Measurements from ENCODE around the gene PITX3.
A peak's percentile ranks its signal among the peaks of the same experiment; 100 is the strongest.

PITX3 gene

DNA sequence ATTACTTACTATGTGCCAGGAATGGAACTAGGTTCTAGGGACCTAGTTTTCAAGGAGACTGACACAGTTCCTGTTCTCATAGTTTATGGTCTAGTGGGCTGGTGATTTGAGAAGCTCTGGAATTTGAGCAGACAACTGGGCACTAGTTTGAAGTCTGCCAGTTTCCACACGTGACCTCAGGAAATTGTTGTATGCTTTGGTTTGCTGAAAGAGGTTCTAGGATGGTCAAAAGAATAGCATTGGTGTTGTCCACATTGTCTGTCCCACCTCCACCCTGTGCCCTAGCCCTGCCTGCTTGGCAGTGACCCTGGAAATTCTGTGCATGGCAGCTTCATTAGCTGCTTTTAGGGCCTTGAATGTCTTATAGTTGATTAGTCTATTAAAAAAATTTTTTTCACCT is 32.8 kb upstream of the PITX3 start:
- CTCF ChIA-PET, result interaction anchor here (0.8 to 1.5 kb wide), 5 partner anchors 9 to 79 kb away, joined by 3 to 5 read pairs (median 3); no protein-coding TSS in a partner anchor
- no peak for DNase-seq
- Histone ChIP-seq H3K27me3 (replicated peaks in 2 of 5; ENCODE audit: control insufficient read depth in 4 of 5, insufficient read depth in 5 of 5, low read length in 4 of 5) (no peaks in the 10 kb centered on the region), H3K4me3 (ENCODE audit: control insufficient read depth in 1 of 7, extremely low read depth in 1 of 7, insufficient read depth in 4 of 7, low read depth in 2 of 7, low read length in 6 of 7) (no peak overlapping the region), H3K4me1 (ENCODE audit: control extremely low read depth in 1 of 4, control insufficient read depth in 4 of 4, insufficient read depth in 4 of 4, low read length in 3 of 4) (no peaks in the 10 kb centered on the region), H3K36me3 (ENCODE audit: control insufficient read depth in 4 of 4, insufficient read depth in 4 of 4, low read length in 3 of 4) (peaks cover 0 to 3% (median 1%) of the 10 kb centered on the region in 4 experiments), H3K27ac (ENCODE audit: insufficient read depth in 1 of 2, low read depth in 1 of 2, low read length in 2 of 2, poor library complexity in 1 of 2, severe bottlenecking in 2 of 2) (no peak overlapping the region), H3K9me3 (ENCODE audit: control extremely low read depth in 1 of 5, control insufficient read depth in 4 of 5, insufficient read depth in 2 of 5, low read depth in 1 of 5, low read length in 4 of 5) (no peaks in the 10 kb centered on the region)
- 71% methylated on average over 1 of the region's 1 CpG for WGBS (ENCODE audit: insufficient coverage)
- POLR2A ChIA-PET, result no interaction called here

DNA sequence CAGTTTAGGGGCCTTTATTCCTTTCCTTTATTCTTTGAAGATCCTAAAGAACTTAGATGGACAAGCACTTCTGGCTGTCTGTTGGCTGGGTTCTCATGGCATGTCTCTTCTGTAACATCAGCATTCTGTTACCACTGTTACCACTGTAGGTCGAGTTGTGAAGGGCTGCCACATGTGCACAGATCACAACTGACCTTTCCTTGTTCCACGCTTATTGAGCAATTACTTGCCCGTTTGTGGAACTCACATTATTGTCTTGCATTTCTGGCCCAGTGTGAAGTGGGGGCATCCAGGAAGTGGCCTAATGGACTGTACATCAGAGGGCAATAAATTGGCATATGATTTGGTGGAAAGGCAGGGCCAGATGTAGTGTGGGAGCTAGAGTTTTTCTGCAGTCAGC is 27.7 kb upstream of the PITX3 start:
- ChIA-PET POLR2A (no interaction called here), CTCF (interaction anchor here (1.2 to 1.4 kb wide), 2 partner anchors 8 to 9 kb away, joined by 3 to 4 read pairs; no protein-coding TSS in a partner anchor)
- no peak for DNase-seq
- Histone ChIP-seq H3K4me3 (ENCODE audit: control insufficient read depth in 1 of 7, extremely low read depth in 1 of 7, insufficient read depth in 4 of 7, low read depth in 2 of 7, low read length in 6 of 7) (no peak overlapping the region), H3K27ac (ENCODE audit: insufficient read depth in 1 of 2, low read depth in 1 of 2, low read length in 2 of 2, poor library complexity in 1 of 2, severe bottlenecking in 2 of 2) (no peak overlapping the region), H3K4me1 (ENCODE audit: control extremely low read depth in 1 of 4, control insufficient read depth in 4 of 4, insufficient read depth in 4 of 4, low read length in 3 of 4) (no peaks in the 10 kb centered on the region), H3K9me3 (ENCODE audit: control extremely low read depth in 1 of 5, control insufficient read depth in 4 of 5, insufficient read depth in 2 of 5, low read depth in 1 of 5, low read length in 4 of 5) (no peaks in the 10 kb centered on the region), H3K27me3 (replicated peaks in 2 of 5; ENCODE audit: control insufficient read depth in 4 of 5, insufficient read depth in 5 of 5, low read length in 4 of 5) (no peaks in the 10 kb centered on the region), H3K36me3 (ENCODE audit: control insufficient read depth in 4 of 4, insufficient read depth in 4 of 4, low read length in 3 of 4) (peaks cover 0 to 22% (median 8%) of the 10 kb centered on the region in 4 experiments)
- 85% methylated on average over 3 of the region's 3 CpGs for WGBS (ENCODE audit: insufficient coverage)

DNA sequence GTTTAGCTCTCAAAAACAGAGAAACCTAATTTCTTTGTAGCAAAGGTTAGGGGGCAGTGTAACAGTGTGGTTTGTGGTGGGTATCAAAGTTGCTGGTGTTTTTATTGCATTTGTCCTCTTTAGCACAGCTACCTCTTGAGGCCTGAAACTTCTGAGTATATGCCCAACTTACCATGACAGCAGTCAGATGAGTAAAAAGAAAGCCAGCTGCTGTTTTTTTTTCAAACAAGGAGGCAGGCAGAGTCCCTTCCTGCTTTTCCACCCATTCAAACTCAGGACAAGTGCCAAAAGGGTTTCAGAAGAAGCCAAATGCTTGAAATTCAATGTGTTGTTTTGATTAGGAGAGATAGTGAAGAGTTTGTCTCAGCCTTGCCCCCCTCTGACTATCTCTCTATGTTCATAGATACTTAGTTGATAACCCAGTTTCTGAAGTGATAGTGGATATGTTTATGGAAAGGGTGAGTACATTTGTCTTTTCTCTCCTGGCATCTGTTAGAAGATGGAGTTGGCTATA is 27.1 kb upstream of the PITX3 start:
- DNase-seq, result peak in 2 of 3 donors; percentile 5 to 10
- CTCF ChIA-PET, result interaction anchor here (0.7 to 3.1 kb wide), 6 partner anchors 8 to 1724 kb away, joined by 3 to 18 read pairs (median 4); no protein-coding TSS in a partner anchor
- POLR2A ChIA-PET, result no interaction called here
- Histone ChIP-seq H3K27ac (ENCODE audit: insufficient read depth in 1 of 2, low read depth in 1 of 2, low read length in 2 of 2, poor library complexity in 1 of 2, severe bottlenecking in 2 of 2) (no peak overlapping the region), H3K36me3 (ENCODE audit: control insufficient read depth in 4 of 4, insufficient read depth in 4 of 4, low read length in 3 of 4) (peaks cover 0 to 27% (median 9%) of the 10 kb centered on the region in 4 experiments), H3K9me3 (ENCODE audit: control extremely low read depth in 1 of 5, control insufficient read depth in 4 of 5, insufficient read depth in 2 of 5, low read depth in 1 of 5, low read length in 4 of 5) (no peaks in the 10 kb centered on the region), H3K4me1 (ENCODE audit: control extremely low read depth in 1 of 4, control insufficient read depth in 4 of 4, insufficient read depth in 4 of 4, low read length in 3 of 4) (no peaks in the 10 kb centered on the region), H3K4me3 (ENCODE audit: control insufficient read depth in 1 of 7, extremely low read depth in 1 of 7, insufficient read depth in 4 of 7, low read depth in 2 of 7, low read length in 6 of 7) (no peak overlapping the region), H3K27me3 (replicated peaks in 2 of 5; ENCODE audit: control insufficient read depth in 4 of 5, insufficient read depth in 5 of 5, low read length in 4 of 5) (no peaks in the 10 kb centered on the region)

DNA sequence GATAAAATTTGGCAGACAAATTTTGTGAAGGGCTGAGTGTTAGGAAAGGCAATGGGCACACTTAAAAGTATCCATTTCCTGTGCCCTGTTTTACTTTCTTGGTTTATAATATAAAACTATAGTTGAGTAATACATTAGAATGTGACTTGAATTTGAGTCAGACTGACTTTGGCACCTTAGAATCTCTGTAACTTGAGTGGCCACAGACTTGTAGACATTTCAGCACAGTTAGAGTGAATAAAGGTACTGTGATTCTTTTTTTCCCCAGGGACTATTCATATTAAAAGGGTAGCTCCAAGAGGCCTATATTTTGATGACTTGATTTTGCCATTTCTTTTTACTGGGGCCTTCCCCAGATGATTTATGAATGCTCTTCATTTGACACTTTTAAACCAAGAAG is 26.4 kb upstream of the PITX3 start:
- H3K4me3 ChIP-seq (ENCODE audit: control insufficient read depth in 1 of 7, extremely low read depth in 1 of 7, insufficient read depth in 4 of 7, low read depth in 2 of 7, low read length in 6 of 7), result no peak overlapping the region
- no peaks in the 10 kb centered on the region for H3K9me3 ChIP-seq (ENCODE audit: control extremely low read depth in 1 of 5, control insufficient read depth in 4 of 5, insufficient read depth in 2 of 5, low read depth in 1 of 5, low read length in 4 of 5)
- H3K27me3 ChIP-seq (replicated peaks in 2 of 5; ENCODE audit: control insufficient read depth in 4 of 5, insufficient read depth in 5 of 5, low read length in 4 of 5), result no peaks in the 10 kb centered on the region
- ChIA-PET POLR2A (no interaction called here), CTCF (interaction anchor here (0.6 to 3.1 kb wide), 8 partner anchors 9 to 1723 kb away, joined by 3 to 18 read pairs (median 4); no protein-coding TSS in a partner anchor)
- H3K4me1 ChIP-seq (ENCODE audit: control extremely low read depth in 1 of 4, control insufficient read depth in 4 of 4, insufficient read depth in 4 of 4, low read length in 3 of 4), result no peaks in the 10 kb centered on the region
- H3K27ac ChIP-seq (ENCODE audit: insufficient read depth in 1 of 2, low read depth in 1 of 2, low read length in 2 of 2, poor library complexity in 1 of 2, severe bottlenecking in 2 of 2), result no peak overlapping the region
- peaks cover 6 to 32% (median 10%) of the 10 kb centered on the region in 4 experiments for H3K36me3 ChIP-seq (ENCODE audit: control insufficient read depth in 4 of 4, insufficient read depth in 4 of 4, low read length in 3 of 4)
- DNase-seq, result no peak

DNA sequence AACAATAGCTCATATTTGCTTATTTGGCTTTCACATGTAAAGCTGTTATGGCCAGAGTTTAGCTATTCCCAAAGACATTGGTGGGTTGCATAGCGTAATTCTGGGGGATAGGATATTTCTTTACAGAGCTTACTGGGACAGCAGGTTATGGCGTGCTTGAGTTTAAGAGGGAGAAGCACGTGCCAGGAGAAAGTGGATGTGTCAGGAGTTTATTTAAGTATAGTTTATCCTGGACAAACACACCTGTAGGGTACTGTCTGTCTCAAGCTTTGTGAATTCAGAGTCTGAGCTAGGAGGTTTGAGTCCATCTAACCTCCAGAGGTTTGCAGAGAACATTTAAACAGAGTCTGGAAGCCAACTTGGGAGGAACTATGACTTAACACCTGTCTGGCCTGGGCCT is 25.4 kb upstream of the PITX3 start:
- 100% methylated on average over 3 of the region's 3 CpGs for WGBS (ENCODE audit: insufficient coverage)
- ChIA-PET POLR2A (no interaction called here), CTCF (interaction anchor here (0.6 to 3.1 kb wide), 8 partner anchors 13 to 454 kb away, joined by 3 to 18 read pairs (median 4); partner anchors contain the start of gene PITX3)
- Histone ChIP-seq H3K27me3 (replicated peaks in 2 of 5; ENCODE audit: control insufficient read depth in 4 of 5, insufficient read depth in 5 of 5, low read length in 4 of 5) (no peaks in the 10 kb centered on the region), H3K36me3 (ENCODE audit: control insufficient read depth in 4 of 4, insufficient read depth in 4 of 4, low read length in 3 of 4) (peaks cover 14 to 41% (median 18%) of the 10 kb centered on the region in 4 experiments), H3K27ac (ENCODE audit: insufficient read depth in 1 of 2, low read depth in 1 of 2, low read length in 2 of 2, poor library complexity in 1 of 2, severe bottlenecking in 2 of 2) (no peak overlapping the region), H3K4me1 (ENCODE audit: control extremely low read depth in 1 of 4, control insufficient read depth in 4 of 4, insufficient read depth in 4 of 4, low read length in 3 of 4) (no peaks in the 10 kb centered on the region), H3K4me3 (ENCODE audit: control insufficient read depth in 1 of 7, extremely low read depth in 1 of 7, insufficient read depth in 4 of 7, low read depth in 2 of 7, low read length in 6 of 7) (no peak overlapping the region), H3K9me3 (ENCODE audit: control extremely low read depth in 1 of 5, control insufficient read depth in 4 of 5, insufficient read depth in 2 of 5, low read depth in 1 of 5, low read length in 4 of 5) (no peaks in the 10 kb centered on the region)
- DNase-seq, result no peak

DNA sequence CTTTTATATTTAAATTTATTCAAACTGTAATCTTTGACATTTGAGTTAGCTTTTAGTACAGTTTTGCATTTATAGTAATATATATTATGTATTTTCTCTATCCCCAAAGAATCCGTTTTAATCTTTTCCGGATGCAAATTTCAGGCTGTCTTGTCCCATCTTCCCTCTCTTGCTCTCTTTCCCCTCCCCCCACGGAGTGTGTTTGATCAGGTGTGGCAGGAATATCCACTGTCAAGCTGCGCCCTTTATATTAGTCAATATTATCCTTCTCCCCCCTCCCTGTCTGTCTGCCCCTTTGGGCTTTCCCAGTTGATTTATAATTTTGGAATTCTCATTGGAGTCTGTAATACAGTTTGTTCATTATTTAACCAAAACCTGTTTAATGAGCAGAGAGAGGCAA is 23.1 kb upstream of the PITX3 start:
- H3K36me3 ChIP-seq (ENCODE audit: control insufficient read depth in 4 of 4, insufficient read depth in 4 of 4, low read length in 3 of 4), result peaks cover 22 to 49% (median 32%) of the 10 kb centered on the region in 4 experiments
- ChIA-PET POLR2A (no interaction called here), CTCF (interaction anchor here (1.1 kb wide), 1 partner anchor 11 kb away, joined by 5 read pairs; no protein-coding TSS in a partner anchor)
- no CpG with 5 or more reads among the region's 4 CpGs for WGBS (ENCODE audit: insufficient coverage)
- no peaks in the 10 kb centered on the region for H3K4me1 ChIP-seq (ENCODE audit: control extremely low read depth in 1 of 4, control insufficient read depth in 4 of 4, insufficient read depth in 4 of 4, low read length in 3 of 4)
- no peaks in the 10 kb centered on the region for H3K9me3 ChIP-seq (ENCODE audit: control extremely low read depth in 1 of 5, control insufficient read depth in 4 of 5, insufficient read depth in 2 of 5, low read depth in 1 of 5, low read length in 4 of 5)
- no peak overlapping the region for H3K27ac ChIP-seq (ENCODE audit: insufficient read depth in 1 of 2, low read depth in 1 of 2, low read length in 2 of 2, poor library complexity in 1 of 2, severe bottlenecking in 2 of 2)
- no peaks in the 10 kb centered on the region for H3K27me3 ChIP-seq (replicated peaks in 2 of 5; ENCODE audit: control insufficient read depth in 4 of 5, insufficient read depth in 5 of 5, low read length in 4 of 5)
- no peak overlapping the region for H3K4me3 ChIP-seq (ENCODE audit: control insufficient read depth in 1 of 7, extremely low read depth in 1 of 7, insufficient read depth in 4 of 7, low read depth in 2 of 7, low read length in 6 of 7)
- DNase-seq, result no peak

DNA sequence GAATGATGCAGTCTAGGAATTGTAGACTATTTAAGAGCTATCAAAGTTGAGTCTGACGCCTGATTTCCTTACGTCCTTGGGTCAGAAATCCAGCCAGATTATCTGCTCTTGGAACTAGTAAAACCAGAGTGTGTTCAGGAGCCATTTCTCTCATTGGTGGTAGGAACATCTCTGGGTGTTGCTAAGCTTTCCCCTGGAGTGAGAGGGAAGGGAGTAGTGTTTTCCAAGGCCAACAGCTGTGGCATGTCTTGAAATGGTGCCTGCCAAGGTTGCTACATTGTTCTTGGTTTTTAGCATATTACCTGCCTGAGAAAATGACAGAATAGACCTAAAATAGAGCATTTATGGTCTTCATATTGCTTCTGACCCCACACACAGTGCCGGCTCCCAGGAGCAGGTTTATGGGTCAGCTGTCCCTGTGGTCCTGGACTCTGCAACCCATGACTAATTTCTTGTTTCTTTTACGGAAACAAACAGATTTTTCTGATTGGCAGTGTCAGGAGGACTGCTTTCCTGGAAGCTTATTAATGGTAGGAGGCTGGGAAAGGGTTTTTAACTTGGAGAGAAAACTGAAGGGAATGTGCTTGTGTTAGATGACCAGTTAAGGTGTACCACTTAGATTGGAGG is 21.5 kb upstream of the PITX3 start:
- no peak for DNase-seq
- H3K4me1 ChIP-seq (ENCODE audit: control extremely low read depth in 1 of 4, control insufficient read depth in 4 of 4, insufficient read depth in 4 of 4, low read length in 3 of 4), result no peaks in the 10 kb centered on the region
- POLR2A ChIA-PET, result no interaction called here
- H3K9me3 ChIP-seq (ENCODE audit: control extremely low read depth in 1 of 5, control insufficient read depth in 4 of 5, insufficient read depth in 2 of 5, low read depth in 1 of 5, low read length in 4 of 5), result no peaks in the 10 kb centered on the region
- CTCF ChIA-PET, result interaction anchor here (1.2 kb wide), 1 partner anchor 15 kb away, joined by 3 read pairs; no protein-coding TSS in a partner anchor
- no peak overlapping the region for H3K27ac ChIP-seq (ENCODE audit: insufficient read depth in 1 of 2, low read depth in 1 of 2, low read length in 2 of 2, poor library complexity in 1 of 2, severe bottlenecking in 2 of 2)
- WGBS (ENCODE audit: insufficient coverage), result 100% methylated on average over 4 of the region's 4 CpGs
- peaks cover 24 to 46% (median 35%) of the 10 kb centered on the region in 4 experiments for H3K36me3 ChIP-seq (ENCODE audit: control insufficient read depth in 4 of 4, insufficient read depth in 4 of 4, low read length in 3 of 4)
- H3K4me3 ChIP-seq (ENCODE audit: control insufficient read depth in 1 of 7, extremely low read depth in 1 of 7, insufficient read depth in 4 of 7, low read depth in 2 of 7, low read length in 6 of 7), result no peak overlapping the region
- no peaks in the 10 kb centered on the region for H3K27me3 ChIP-seq (replicated peaks in 2 of 5; ENCODE audit: control insufficient read depth in 4 of 5, insufficient read depth in 5 of 5, low read length in 4 of 5)

Measured in common myeloid progenitor, CD34-positive (primary cell).